ENCODE measurements around the gene GNPDA1.

GNPDA1 gene

DNA sequence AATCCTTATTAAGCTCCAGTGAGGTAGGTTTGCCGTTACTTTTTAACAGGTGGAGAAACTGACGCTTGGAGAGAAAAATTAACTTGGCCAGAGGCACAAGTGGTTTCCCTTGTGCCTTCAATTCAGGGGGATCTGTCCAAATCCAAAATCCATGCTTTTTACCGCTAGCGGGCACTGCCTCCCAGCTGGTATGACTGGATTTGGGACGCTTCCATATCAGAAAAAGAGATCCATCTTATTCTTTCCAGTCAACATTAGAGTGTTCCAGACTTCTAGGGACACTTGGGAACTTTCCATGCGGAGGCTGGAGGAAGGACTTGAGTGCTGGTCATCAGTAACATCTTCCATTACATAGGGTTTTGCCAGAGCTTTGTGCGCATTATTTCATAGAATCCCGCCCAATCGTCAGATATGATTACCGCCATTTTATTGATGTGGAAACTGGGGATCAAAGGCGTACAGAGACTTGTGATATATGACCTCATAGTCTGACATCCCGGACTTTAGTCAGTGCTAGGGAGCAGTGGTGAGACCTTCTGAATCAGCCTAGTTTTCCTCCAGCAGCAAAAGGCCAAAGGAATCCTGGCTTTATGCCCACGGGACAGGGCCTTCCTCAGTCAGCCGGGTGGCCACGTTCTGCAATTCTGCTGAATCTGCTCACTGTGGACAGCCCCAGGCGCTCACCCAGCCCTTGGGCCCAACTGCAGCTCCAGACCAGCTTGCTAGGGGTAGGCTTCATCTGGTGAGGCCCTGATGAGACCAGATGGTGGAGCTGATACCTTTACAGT is 1.1 kb upstream of the GNPDA1 start:
- Mint-ChIP-seq H3K36me3 (ENCODE audit: low read depth) (peaks cover 15% of the 10 kb centered on the region), H3K27me3 (peaks cover 5% of the 10 kb centered on the region), H3K9me3 (no peaks in the 10 kb centered on the region), H3K4me1 (peaks cover 82% of the 10 kb centered on the region), H3K4me3 (peak overlapping the region; percentile 87), H3K27ac (peak overlapping the region; percentile 99)
- peak; percentile 40 for DNase-seq
- no peak for ATAC-seq

DNA sequence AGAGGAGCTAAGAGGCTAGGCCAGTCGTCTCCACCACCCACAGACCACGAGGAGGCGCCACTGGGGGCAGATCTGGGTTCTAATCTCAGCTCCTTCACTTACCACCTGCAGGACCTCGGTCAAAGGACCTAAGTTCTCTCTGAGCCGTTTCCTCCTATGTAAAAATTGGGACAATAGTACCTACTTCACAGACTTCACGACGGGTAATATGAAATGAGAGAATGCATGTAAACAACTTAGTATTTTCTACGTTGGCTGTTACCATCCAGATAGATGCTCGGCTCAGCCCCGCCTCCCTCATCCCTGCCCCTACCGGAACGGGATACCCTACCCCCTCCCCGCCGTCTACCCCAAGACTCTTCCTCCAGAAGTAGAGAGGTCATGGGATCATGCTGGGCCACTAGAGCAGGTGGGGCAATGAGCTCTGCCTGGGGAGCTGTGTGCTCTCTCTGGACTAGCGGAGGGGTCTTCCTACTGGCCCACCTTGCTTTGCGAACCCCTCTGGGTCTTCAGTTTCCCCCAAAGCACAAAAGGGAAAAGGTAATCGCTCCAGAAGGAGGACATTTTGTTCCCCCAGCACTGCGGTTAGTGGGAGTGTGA is 541 bp downstream of the GNPDA1 start:
- H3K27me3 Mint-ChIP-seq, result peaks cover 3% of the 10 kb centered on the region
- peaks cover 81% of the 10 kb centered on the region for H3K4me1 Mint-ChIP-seq
- peaks cover 28% of the 10 kb centered on the region for H3K36me3 Mint-ChIP-seq (ENCODE audit: low read depth)
- peak overlapping the region; percentile 87 for H3K4me3 Mint-ChIP-seq
- ATAC-seq, result no peak
- no peaks in the 10 kb centered on the region for H3K9me3 Mint-ChIP-seq
- peak overlapping the region; percentile 84 for H3K27ac Mint-ChIP-seq
- peak; percentile 83 for DNase-seq

DNA sequence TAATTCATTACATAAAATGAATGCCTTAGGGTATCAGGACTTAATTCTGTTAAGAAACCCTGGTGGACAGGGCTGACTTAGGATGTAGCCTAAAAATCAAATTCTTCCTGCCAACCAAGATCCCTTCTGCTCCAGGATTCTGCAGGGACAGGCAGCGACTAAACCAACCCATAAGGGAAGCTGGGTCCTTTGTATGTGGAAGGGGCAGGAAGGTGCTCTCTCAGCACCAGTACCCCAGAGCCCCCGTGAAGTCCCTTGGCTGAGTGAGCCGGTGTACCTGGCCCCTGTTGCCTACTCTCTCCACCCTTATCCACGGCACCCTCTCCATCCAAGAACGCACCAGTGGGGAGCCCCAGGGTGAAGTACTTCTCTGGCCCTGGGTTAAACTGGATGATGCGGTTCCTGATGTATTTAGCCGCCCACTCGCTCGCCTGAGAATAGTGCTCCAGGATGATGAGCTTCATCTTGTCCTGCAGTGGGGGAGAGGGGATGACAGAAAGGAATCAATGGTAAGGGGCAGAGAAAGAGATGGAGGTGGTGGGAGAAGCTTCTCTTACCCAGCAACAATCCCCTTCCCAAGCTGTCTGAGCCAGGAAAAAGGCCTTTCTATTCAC is 1.1 kb downstream of the GNPDA1 start:
- Mint-ChIP-seq H3K36me3 (ENCODE audit: low read depth) (peaks cover 32% of the 10 kb centered on the region), H3K4me3 (peak overlapping the region; percentile 87), H3K27ac (peak overlapping the region; percentile 84), H3K9me3 (no peaks in the 10 kb centered on the region), H3K27me3 (peaks cover 3% of the 10 kb centered on the region), H3K4me1 (peaks cover 82% of the 10 kb centered on the region)
- ATAC-seq (no peak), DNase-seq (peak; percentile 30)

DNA sequence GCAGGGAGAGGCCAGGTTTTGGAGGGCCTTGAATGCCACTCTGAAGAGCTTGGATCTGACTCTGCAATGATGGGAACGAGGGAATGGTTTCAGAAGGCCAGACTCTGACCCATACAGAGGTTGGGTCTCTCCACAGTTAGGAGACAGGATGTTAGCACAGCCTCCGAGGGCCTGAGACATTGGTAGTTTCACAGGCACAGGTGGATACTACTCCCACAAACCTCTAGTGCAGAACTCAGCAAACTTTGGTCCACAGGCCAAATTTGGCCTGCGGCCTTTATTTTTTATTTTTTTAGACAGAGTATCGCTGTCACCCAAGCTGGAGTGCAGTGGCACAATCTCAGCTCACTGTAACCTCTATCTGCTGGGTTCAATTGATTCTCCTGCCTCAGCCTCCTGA is 2.9 kb downstream of the GNPDA1 start:
- Mint-ChIP-seq H3K27me3 (no peaks in the 10 kb centered on the region), H3K4me1 (peaks cover 81% of the 10 kb centered on the region), H3K27ac (no peak overlapping the region), H3K4me3 (no peak overlapping the region), H3K9me3 (no peaks in the 10 kb centered on the region), H3K36me3 (ENCODE audit: low read depth) (peaks cover 46% of the 10 kb centered on the region)
- DNase-seq (no peak), ATAC-seq (no peak)

DNA sequence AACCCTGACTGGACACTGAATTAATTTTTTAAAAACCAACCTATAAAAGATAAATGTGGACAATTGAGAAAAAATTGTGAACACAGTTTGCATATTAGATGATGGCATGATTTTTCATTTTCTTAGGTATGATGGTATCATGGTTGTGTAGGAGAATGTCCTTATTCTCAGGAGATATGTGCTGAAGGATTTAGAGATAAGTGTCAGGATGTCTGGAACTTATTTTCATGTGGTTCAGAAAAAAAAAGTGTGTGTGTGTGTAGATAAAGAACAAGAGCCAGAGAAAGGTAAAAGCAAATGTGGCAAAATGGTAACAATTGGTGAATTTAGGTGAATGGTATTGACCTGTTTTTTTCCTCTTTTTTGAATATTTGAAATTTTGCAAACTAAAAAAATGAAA is 4.0 kb downstream of the GNPDA1 start:
- ATAC-seq (no peak), DNase-seq (no peak)
- H3K9me3 Mint-ChIP-seq, result no peaks in the 10 kb centered on the region
- no peaks in the 10 kb centered on the region for H3K27me3 Mint-ChIP-seq
- peak overlapping the region; percentile 12 for H3K27ac Mint-ChIP-seq
- no peak overlapping the region for H3K4me3 Mint-ChIP-seq
- peaks cover 55% of the 10 kb centered on the region for H3K36me3 Mint-ChIP-seq (ENCODE audit: low read depth)
- H3K4me1 Mint-ChIP-seq, result peaks cover 78% of the 10 kb centered on the region

DNA sequence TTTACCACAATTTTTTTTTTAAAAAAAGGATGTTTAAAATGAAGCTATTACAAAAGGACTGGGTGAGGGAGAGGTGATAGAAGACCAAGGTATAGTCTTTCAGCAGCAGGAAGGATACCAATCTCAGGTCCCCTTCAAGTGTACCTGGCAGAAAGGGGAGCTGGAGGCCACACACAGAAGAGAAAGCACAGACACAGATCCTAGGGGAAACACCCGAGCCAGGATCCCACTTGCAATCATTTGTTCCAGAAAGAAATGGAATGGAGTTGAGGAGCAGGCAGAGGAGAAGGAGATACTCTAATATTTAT is 5.6 kb downstream of the GNPDA1 start:
- H3K9me3 Mint-ChIP-seq, result no peaks in the 10 kb centered on the region
- peak overlapping the region; percentile 84 for H3K27ac Mint-ChIP-seq
- DNase-seq, result no peak
- peak overlapping the region; percentile 56 for H3K4me3 Mint-ChIP-seq
- H3K27me3 Mint-ChIP-seq, result no peaks in the 10 kb centered on the region
- ATAC-seq, result no peak
- peaks cover 67% of the 10 kb centered on the region for H3K36me3 Mint-ChIP-seq (ENCODE audit: low read depth)
- peaks cover 69% of the 10 kb centered on the region for H3K4me1 Mint-ChIP-seq

DNA sequence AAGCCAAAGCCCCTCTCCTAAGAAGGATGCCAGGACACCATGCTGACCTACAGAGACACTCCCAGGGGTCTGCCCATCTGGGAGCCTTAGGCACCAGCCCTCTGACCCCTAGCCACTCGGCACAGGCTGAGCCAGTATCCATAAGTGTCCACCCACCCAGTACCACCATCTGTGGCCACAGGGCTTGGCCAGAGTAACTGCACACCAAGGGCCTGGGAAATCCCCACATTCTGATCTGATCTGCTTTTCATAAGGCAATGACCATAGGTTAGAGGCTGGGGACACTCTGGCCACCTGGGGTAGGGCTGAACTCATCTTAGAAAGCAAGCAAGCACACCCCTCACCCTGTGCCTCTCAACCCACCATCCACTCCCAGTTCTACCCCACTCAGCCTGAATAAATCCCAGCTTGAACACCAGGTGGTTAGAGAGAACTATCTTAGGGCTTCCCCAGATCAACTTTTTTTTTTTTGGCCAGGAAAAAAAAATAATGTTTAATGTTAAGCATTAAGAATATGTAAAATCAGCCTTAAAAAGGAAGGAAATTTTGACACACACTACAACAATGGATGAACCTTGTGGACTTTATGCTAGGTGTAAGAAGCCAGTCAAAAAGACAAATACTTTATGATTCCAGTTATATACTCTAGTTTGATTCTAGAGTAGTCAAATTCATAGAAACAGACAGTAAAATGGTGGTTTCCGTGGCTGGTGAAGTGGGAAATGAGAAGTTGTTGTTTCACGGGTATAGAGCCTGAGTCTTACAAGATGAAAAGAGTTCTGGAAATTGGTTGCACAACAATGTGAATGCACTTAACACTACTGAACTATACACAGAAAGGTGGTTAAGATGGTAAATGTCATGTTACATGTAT is 6.2 kb downstream of the GNPDA1 start:
- peaks cover 72% of the 10 kb centered on the region for H3K36me3 Mint-ChIP-seq (ENCODE audit: low read depth)
- DNase-seq, result no peak
- ATAC-seq, result peak; percentile 91
- peaks cover 69% of the 10 kb centered on the region for H3K4me1 Mint-ChIP-seq
- H3K27me3 Mint-ChIP-seq, result no peaks in the 10 kb centered on the region
- H3K27ac Mint-ChIP-seq, result peak overlapping the region; percentile 84
- H3K9me3 Mint-ChIP-seq, result no peaks in the 10 kb centered on the region
- H3K4me3 Mint-ChIP-seq, result peak overlapping the region; percentile 56

DNA sequence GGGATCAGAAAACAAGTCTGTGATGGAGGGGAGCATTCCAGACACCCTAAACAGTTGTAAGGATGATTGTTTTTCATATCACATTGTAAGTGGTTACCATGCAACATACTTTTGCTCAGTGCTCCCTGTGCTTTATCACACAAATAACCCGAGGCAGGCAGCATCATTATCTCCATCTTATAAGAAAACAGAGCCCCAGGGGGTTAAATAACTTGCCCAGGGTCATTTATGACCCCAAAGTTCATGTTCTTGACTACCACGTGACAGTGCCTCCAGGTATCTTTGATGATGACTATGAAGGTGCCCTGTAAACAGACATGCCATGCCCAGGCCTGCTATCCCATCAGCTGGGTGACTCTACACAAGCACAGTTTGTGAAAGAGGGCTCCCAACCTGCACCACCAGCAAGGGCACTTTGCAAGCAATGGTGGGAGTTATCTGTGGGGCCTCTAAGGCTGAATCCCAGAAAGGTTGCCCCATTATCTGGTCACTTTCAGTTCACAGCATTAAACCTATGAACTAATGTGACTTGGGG is 9.5 kb downstream of the GNPDA1 start:
- DNase-seq (no peak), ATAC-seq (no peak)
- Mint-ChIP-seq H3K4me3 (no peak overlapping the region), H3K36me3 (ENCODE audit: low read depth) (peaks cover 74% of the 10 kb centered on the region), H3K27ac (no peak overlapping the region), H3K27me3 (no peaks in the 10 kb centered on the region), H3K9me3 (no peaks in the 10 kb centered on the region), H3K4me1 (peaks cover 59% of the 10 kb centered on the region)

DNA sequence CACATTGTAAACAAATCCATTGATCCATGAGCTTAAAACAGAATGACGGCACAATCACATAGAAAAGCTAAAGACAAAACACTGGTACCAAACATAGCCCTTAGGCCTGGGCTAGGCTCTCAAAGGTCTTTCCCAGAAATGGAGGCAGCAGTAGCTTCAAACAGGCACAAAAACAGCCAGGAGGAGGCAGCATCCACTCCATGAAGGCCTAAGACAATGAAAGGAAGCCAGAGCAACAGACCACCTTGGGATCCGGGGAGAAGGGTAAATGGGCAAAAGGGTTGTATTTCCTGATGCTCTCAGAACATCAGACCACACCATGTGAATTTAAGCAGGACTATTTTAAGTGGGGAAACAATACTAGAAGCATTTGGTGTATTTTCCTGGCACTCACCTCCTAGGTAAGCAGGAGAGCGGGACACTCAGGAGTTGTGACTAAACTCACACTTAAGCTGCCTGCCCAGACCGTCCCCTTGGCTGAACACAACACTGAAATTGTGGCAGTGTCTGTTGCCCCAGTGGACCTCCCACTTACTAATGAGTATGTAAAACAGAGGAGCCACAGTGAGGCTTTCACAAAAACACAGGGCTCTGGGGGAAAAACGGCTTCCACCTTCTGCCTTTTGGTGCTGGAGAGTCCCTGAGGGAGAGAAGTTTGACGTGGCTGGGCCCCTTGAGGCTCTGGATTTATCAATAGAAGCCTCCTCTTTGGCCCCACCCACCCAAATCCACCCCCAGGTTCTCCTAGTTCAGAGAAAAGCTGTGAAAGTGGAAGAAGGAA is 11.9 kb downstream of the GNPDA1 start:
- Mint-ChIP-seq H3K4me1 (peaks cover 35% of the 10 kb centered on the region), H3K36me3 (ENCODE audit: low read depth) (peaks cover 57% of the 10 kb centered on the region), H3K4me3 (no peak overlapping the region), H3K9me3 (no peaks in the 10 kb centered on the region), H3K27ac (peak overlapping the region; percentile 45), H3K27me3 (no peaks in the 10 kb centered on the region)
- DNase-seq (no peak), ATAC-seq (peak; percentile 53)

DNA sequence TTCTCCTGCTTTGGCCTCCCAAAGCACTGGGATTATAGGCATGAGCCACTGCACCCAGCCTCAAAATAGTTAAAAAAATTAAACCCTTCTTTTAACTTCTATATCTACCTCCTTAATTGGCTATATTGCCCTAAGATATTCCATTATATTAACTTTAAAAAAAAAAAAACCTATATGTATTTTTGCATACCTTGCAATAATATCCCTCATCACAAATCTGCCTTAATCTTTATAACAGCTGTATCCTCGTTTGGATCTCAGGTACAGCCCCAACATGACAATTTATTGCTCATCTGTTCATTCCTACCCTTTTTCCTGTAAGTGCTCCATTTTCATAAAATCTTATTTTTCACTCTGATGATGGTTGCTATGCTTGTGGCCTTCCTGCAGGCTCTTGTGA is 12.7 kb downstream of the GNPDA1 start:
- peaks cover 53% of the 10 kb centered on the region for H3K36me3 Mint-ChIP-seq (ENCODE audit: low read depth)
- H3K4me3 Mint-ChIP-seq, result no peak overlapping the region
- H3K27me3 Mint-ChIP-seq, result no peaks in the 10 kb centered on the region
- peaks cover 28% of the 10 kb centered on the region for H3K4me1 Mint-ChIP-seq
- no peaks in the 10 kb centered on the region for H3K9me3 Mint-ChIP-seq
- no peak overlapping the region for H3K27ac Mint-ChIP-seq
- DNase-seq, result no peak
- no peak for ATAC-seq

DNA sequence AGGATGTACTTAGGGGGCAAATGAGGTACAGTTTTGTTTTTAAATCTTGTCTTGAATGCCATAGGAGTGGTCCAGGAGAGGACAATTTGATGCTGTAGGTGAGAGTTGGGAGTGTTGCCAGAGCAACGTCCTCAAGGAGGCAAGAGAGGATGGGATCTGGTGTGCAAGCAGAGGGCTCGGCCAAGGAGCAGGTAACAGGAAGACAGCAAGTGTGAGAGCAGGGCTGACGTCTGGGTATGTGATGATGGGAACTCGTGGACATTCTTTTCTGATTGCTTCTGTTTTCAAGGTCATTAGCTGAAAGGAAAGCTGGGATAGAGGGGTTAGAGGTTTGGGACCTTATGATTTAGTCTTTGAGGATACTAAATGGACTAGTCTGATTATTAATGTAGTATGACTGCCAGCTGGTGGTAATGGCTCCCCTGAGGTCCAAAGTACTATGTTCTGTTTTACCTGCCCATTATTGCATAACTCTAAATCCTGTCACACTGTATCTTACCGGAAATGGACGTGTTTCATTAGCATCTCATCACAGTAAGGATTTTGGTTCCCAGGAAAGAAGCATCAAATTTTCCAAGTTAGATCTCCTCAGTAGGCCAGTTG is 15.4 kb downstream of the GNPDA1 start:
- ATAC-seq (no peak), DNase-seq (no peak)
- no peak overlapping the region for H3K27ac Mint-ChIP-seq
- peaks cover 51% of the 10 kb centered on the region for H3K36me3 Mint-ChIP-seq (ENCODE audit: low read depth)
- H3K27me3 Mint-ChIP-seq, result no peaks in the 10 kb centered on the region
- peaks cover 24% of the 10 kb centered on the region for H3K4me1 Mint-ChIP-seq
- H3K9me3 Mint-ChIP-seq, result no peaks in the 10 kb centered on the region
- H3K4me3 Mint-ChIP-seq, result no peak overlapping the region

DNA sequence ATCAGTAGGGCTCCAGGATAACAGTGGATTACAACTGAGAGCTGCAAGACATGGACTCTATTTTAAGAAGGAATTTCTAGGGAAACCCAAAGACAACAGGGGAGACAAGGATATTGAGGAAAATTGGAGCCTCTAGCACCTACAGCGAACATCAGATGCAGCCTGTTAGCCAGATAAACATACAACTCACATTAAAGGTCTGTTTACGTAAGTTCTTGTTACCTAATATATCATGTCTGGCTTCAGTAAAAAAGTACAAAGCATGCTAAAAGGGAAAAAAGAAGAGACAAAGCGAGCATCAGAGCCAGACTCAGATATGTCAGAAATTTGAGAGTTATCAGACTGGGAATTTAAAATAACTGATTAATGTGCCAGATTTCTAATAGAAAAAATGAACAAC is 17.2 kb downstream of the GNPDA1 start:
- no peaks in the 10 kb centered on the region for H3K9me3 Mint-ChIP-seq
- DNase-seq (no peak), ATAC-seq (no peak)
- peaks cover 13% of the 10 kb centered on the region for H3K4me1 Mint-ChIP-seq
- no peak overlapping the region for H3K27ac Mint-ChIP-seq
- no peaks in the 10 kb centered on the region for H3K27me3 Mint-ChIP-seq
- peaks cover 43% of the 10 kb centered on the region for H3K36me3 Mint-ChIP-seq (ENCODE audit: low read depth)
- H3K4me3 Mint-ChIP-seq, result no peak overlapping the region

DNA sequence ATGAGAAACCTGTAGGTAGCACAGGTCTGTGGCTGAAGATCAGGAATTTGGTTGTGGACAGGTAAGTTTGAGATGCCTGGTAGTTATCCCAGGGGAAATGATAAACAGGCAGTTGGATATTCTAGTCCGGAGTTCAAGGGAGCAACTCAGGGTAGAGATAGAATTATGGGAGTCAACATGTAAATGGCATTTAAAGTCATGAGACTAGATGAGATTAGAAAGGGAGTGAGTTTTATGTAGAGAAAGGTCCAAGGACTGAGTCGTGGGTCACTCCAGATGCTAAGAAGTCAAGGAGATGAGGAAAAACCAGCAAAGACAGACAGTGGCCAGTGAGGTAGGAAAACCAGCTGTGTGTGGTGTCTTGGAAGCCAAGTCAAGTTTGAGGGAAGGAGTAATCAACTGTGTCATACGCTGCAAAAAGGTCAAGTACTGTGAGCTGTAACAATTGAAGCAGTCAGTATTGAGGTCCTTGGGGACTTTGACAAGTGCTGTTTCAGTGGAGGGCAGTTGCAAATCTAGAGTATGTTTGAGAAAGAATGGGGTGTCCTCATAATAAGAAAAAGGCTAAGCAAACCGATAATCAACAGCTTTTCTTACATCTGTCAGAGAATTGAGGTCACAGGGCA is 18.2 kb downstream of the GNPDA1 start:
- Mint-ChIP-seq H3K27me3 (no peaks in the 10 kb centered on the region), H3K36me3 (ENCODE audit: low read depth) (peaks cover 36% of the 10 kb centered on the region), H3K4me1 (peaks cover 9% of the 10 kb centered on the region), H3K4me3 (no peak overlapping the region), H3K27ac (peak overlapping the region; percentile 37), H3K9me3 (no peaks in the 10 kb centered on the region)
- DNase-seq (no peak), ATAC-seq (no peak)

Measured in activated naive CD8-positive, alpha-beta T cell treated with anti-CD3 and anti-CD28 coated beads, Interleukin-2, amount 50 U/mL, for 24 hours (primary cell).